A549 (cell line): Measurements from ENCODE around the gene POLR2F. TPM values are rescaled to one million over a fixed set of nuclear protein-coding genes. Genes with fewer than 3 reads are reported as not detected.

Source experiments
- ATAC-seq, 2 experiments: fragments of 200-7000 bp in 1 of 2; fragments of >200 bp in 1 of 2; cut with Nextera tagmentation in 1 of 2; cut with Tn5 transposase in 1 of 2; 3 replicates each; pipeline versions ENCODE4 v1.8.0 to v1.9.1; 2018 to 2020; ENCODE audit warnings: mild to moderate bottlenecking in 1 of 2, moderate library complexity in 1 of 2
- CTCF ChIA-PET: fragments of 300-600 bp; sonication (Branson Sonifier 250); formaldehyde crosslinking; extraction: SDS; loops from one replicate; lab custom pipeline; 2021; ENCODE audit warnings: antibody characterized with exemption, inconsistent platforms; lab: Yijun Ruan, JAX
- POLR2A ChIA-PET: fragments of 350-600 bp; formaldehyde crosslinking; extraction: SDS; loops from one replicate; lab custom pipeline; 2021; ENCODE audit warnings: antibody characterized with exemption, inconsistent platforms; lab: Yijun Ruan, JAX
- DNase-seq, 2 experiments: peaks; one replicate each; pipeline versions ENCODE4 v3.0.0 to v3.0.0-alpha.2; 2011 to 2016; ENCODE audit warnings: low read depth in 1 of 2, low spot score in 1 of 2
- FAIRE-seq: peaks from 2 replicates; lab custom pipeline; 2011; peaks lifted over from hg19 to GRCh38; lab: Jason Lieb, UNC
- H3K27ac ChIP-seq, 2 experiments: fragments of >200 bp; sonication (Bioruptor Twin); formaldehyde crosslinking; 3 replicates each; pipeline ENCODE4 v1.5.1; 2016 to 2017
- H3K4me1 ChIP-seq: fragments of >200 bp; sonication (Bioruptor Twin); formaldehyde crosslinking; 3 replicates; pipeline ENCODE4 v1.6.1; 2016
- H3K4me2 ChIP-seq: fragments of >200 bp; sonication (Bioruptor Twin); formaldehyde crosslinking; 3 replicates; pipeline ENCODE4 v1.6.1; 2016
- H3K4me3 ChIP-seq: fragments of >200 bp; sonication (Bioruptor Twin); formaldehyde crosslinking; 3 replicates; pipeline ENCODE4 v1.5.1; 2016
- H3K9me3 ChIP-seq: fragments of >200 bp; sonication (Bioruptor Twin); formaldehyde crosslinking; 3 replicates; pipeline ENCODE4 v1.6.1; 2016
- BHLHE40 ChIP-seq: IDR thresholded peaks from 2 replicates; pipeline ENCODE4 v1.6.1; 2012; ENCODE audit warnings: low read depth, low read length, inconsistent platforms
- CBX8 ChIP-seq: fragments of 200-600 bp; sonication (generic); IDR thresholded peaks from 2 replicates; pipeline ENCODE4 v1.6.1; 2016
- CEBPB ChIP-seq, 2 experiments: fragments of >200 bp in 1 of 2; sonication (Bioruptor Twin) in 1 of 2; formaldehyde crosslinking in 1 of 2; IDR thresholded peaks; 2 replicates each; pipeline ENCODE4 v1.6.1; 2012 to 2016
- CHD2 ChIP-seq: fragments of 150-350 bp; IDR thresholded peaks from 2 replicates; pipeline ENCODE4 v1.6.1; 2014; ENCODE audit warnings: low read length; ENCODE audit not compliant: partially characterized antibody
- EHF ChIP-seq: fragments of 250-450 bp; sonication (Bioruptor Pico); IDR thresholded peaks from 2 replicates; pipeline ENCODE4 v1.5.0; 2020; ENCODE audit warnings: mild to moderate bottlenecking
- EP300 ChIP-seq, 2 experiments: fragments of >200 bp; sonication (Bioruptor Twin); formaldehyde crosslinking; IDR thresholded peaks; 2 replicates in 1 of 2; 3 replicates in 1 of 2; pipeline ENCODE4 v1.6.1; 2016 to 2017
- ESRRA ChIP-seq: fragments of 150-350 bp; IDR thresholded peaks from 2 replicates; pipeline ENCODE4 v1.6.1; 2014; ENCODE audit warnings: mild to moderate bottlenecking, low read length, borderline replicate concordance
- FOXS1 ChIP-seq: fragments of 250-450 bp; sonication (Bioruptor Pico); IDR thresholded peaks from 2 replicates; pipeline ENCODE4 v1.5.0; 2020; ENCODE audit warnings: mild to moderate bottlenecking, moderate library complexity
- GATA3 ChIP-seq: IDR thresholded peaks from 2 replicates; pipeline ENCODE4 v1.6.1; 2012; ENCODE audit warnings: borderline replicate concordance
- HDAC2 ChIP-seq: fragments of 200-600 bp; sonication (generic); IDR thresholded peaks from 2 replicates; pipeline ENCODE4 v1.6.1; 2016
- HOXA7 ChIP-seq: fragments of 250-450 bp; sonication (Bioruptor Pico); IDR thresholded peaks from 2 replicates; pipeline ENCODE4 v1.5.0; 2020; ENCODE audit warnings: mild to moderate bottlenecking, moderate library complexity
- HOXB13 ChIP-seq: fragments of 250-450 bp; sonication (Bioruptor Pico); IDR thresholded peaks from 2 replicates; pipeline ENCODE4 v1.5.0; 2020; ENCODE audit warnings: low read depth, mild to moderate bottlenecking, moderate library complexity
- HOXB5 ChIP-seq: fragments of 250-450 bp; sonication (Bioruptor Pico); IDR thresholded peaks from 2 replicates; pipeline ENCODE4 v1.5.0; 2020; ENCODE audit warnings: mild to moderate bottlenecking, moderate library complexity
- JUNB ChIP-seq: fragments of >200 bp; sonication (Bioruptor Twin); formaldehyde crosslinking; IDR thresholded peaks from 2 replicates; pipeline ENCODE4 v1.6.1; 2016
- MAFK ChIP-seq: fragments of 450-650 bp; IDR thresholded peaks from 2 replicates; pipeline ENCODE4 v1.6.1; 2014; ENCODE audit not compliant: partially characterized antibody
- MAZ ChIP-seq: fragments of 150-350 bp; IDR thresholded peaks from 2 replicates; pipeline ENCODE4 v1.6.1; 2014; ENCODE audit warnings: antibody characterized with exemption, low read depth, low read length, borderline replicate concordance
- MYC ChIP-seq: IDR thresholded peaks from 2 replicates; pipeline ENCODE4 v1.6.1; 2012; ENCODE audit warnings: mild to moderate bottlenecking, inconsistent platforms, low read length, improper control_type of control experiment, borderline replicate concordance
- NFE2L2 ChIP-seq: fragments of 150-350 bp; conservative IDR thresholded peaks from 2 replicates; pipeline ENCODE4 v1.6.1; 2014; ENCODE audit warnings: low read length
- POLR2A ChIP-seq: IDR thresholded peaks from 2 replicates; pipeline ENCODE4 v1.6.1; 2012; ENCODE audit warnings: mild to moderate bottlenecking, low read length
- POLR2AphosphoS2 ChIP-seq: conservative IDR thresholded peaks from 2 replicates; pipeline ENCODE4 v1.6.1; 2012; ENCODE audit warnings: low read length, improper control_type of control experiment, inconsistent platforms
- RAD21 ChIP-seq, 2 experiments: fragments of >200 bp in 1 of 2; sonication (Bioruptor Twin) in 1 of 2; formaldehyde crosslinking in 1 of 2; IDR thresholded peaks in 1 of 2; conservative IDR thresholded peaks in 1 of 2; 2 replicates in 1 of 2; 3 replicates in 1 of 2; pipeline ENCODE4 v1.6.1; 2012 to 2018; ENCODE audit warnings: inconsistent platforms in 1 of 2
- RFX5 ChIP-seq: fragments of 450-650 bp; IDR thresholded peaks from 2 replicates; pipeline ENCODE4 v1.7.1; 2014; ENCODE audit warnings: antibody characterized with exemption, mild to moderate bottlenecking, moderate library complexity
- TFCP2L1 ChIP-seq: fragments of 250-450 bp; sonication (Bioruptor Pico); IDR thresholded peaks from 2 replicates; pipeline ENCODE4 v1.5.0; 2021; ENCODE audit warnings: mild to moderate bottlenecking
- TP53 ChIP-seq: fragments of 250-450 bp; sonication (Bioruptor Pico); IDR thresholded peaks from 2 replicates; pipeline ENCODE4 v1.5.0; 2021; ENCODE audit warnings: mild to moderate bottlenecking, moderate library complexity
- ZC3H11A ChIP-seq: fragments of 450-650 bp; IDR thresholded peaks from 2 replicates; pipeline ENCODE4 v1.6.1; 2014; ENCODE audit warnings: antibody characterized with exemption, mild to moderate bottlenecking
- ZFP36 ChIP-seq: fragments of 450-650 bp; IDR thresholded peaks from 2 replicates; pipeline ENCODE4 v1.6.1; 2014; ENCODE audit warnings: borderline replicate concordance; ENCODE audit not compliant: partially characterized antibody
- WGBS: methylation state at CpG from one replicate; pipeline ENCODE4 v1.1.6; 2017; ENCODE audit errors: missing lambda C conversion rate; 5-methylcytosine and 5-hydroxymethylcytosine counted together
- polyA plus RNA-seq, 4 experiments: library from polyadenylated mRNA; depleted of rRNA in 3 of 4; stranded (reverse); fragments of >200 nt; fragmentation: RNase III in 1 of 4; extraction: RNeasy Plus Mini Kit Qiagen cat#74134 plus additional on column Dnase treatment in 1 of 4; gene quantifications; 2 replicates in 3 of 4; 3 replicates in 1 of 4; pipeline ENCODE4 v1.2.3, GENCODE V29; 2011 to 2017
- TF ChIP-seq, protein P1 (sequence below): fragments of 450-650 bp; IDR thresholded peaks from 2 replicates; pipeline ENCODE4 v1.6.1; 2014; ENCODE audit warnings: antibody characterized with exemption
- TF ChIP-seq, protein P2 (sequence below): IDR thresholded peaks from 2 replicates; pipeline ENCODE4 v1.6.1; 2012; ENCODE audit warnings: low read depth, borderline replicate concordance
- TF ChIP-seq, protein P3 (sequence below): IDR thresholded peaks from 2 replicates; pipeline ENCODE4 v1.6.1; 2012
- TF ChIP-seq, protein P4 (sequence below): fragments of >200 bp; sonication (Bioruptor Twin); formaldehyde crosslinking; IDR thresholded peaks from 3 replicates; pipeline ENCODE4 v1.6.1; 2016
- TF ChIP-seq, protein P5 (sequence below): fragments of >200 bp; sonication (Bioruptor Twin); formaldehyde crosslinking; IDR thresholded peaks from 2 replicates; pipeline ENCODE4 v1.6.1; 2016

POLR2F gene
- polyA plus RNA-seq, 2 of the 4 experiments (the other 2 are of a cell fraction): 90.0 to 183 TPM

DNA sequence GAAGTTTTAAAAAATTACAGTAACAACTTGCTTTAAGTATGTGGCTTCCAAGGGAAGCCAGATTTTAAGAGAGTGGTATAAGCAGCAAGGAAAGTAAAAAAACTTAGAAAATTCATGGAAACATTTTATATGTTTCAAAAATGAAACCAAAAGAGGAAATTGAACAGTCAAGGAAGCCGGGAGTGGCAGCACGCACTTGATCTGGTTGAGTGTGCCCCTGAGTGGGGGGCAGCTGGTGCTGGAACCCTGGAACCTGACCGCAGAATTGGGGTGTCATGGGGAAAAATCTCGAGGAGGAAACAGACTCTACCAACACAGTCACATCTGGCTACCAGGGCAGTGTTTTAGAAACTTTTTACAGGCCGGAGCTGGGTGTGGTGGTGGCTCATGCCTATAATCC, 33.4 kb upstream of the POLR2F start:
- H3K4me3 ChIP-seq: no peak overlapping the region
- H3K4me1 ChIP-seq: no peaks in the 10 kb centered on the region
- ATAC-seq (no peak), DNase-seq (no peak), FAIRE-seq (no peak)
- TF ChIP-seq ZC3H11A: no peak
- no peak for TF ChIP-seq RAD21 (conservative IDR thresholded peaks at IDR 0.05 in 1 of 2, IDR thresholded peaks at IDR 0.05 in 1 of 2)
- no peak for TF ChIP-seq GATA3
- TF ChIP-seq, protein P1, sequence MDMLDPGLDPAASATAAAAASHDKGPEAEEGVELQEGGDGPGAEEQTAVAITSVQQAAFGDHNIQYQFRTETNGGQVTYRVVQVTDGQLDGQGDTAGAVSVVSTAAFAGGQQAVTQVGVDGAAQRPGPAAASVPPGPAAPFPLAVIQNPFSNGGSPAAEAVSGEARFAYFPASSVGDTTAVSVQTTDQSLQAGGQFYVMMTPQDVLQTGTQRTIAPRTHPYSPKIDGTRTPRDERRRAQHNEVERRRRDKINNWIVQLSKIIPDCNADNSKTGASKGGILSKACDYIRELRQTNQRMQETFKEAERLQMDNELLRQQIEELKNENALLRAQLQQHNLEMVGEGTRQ: no peak
- TF ChIP-seq POLR2A: no peak
- no peak for TF ChIP-seq NFE2L2
- no peak for TF ChIP-seq MYC
- TF ChIP-seq FOXS1 (CRISPR knock-in tag): no peak
- TF ChIP-seq MAFK: no peak
- no peak for TF ChIP-seq HOXA7 (CRISPR knock-in tag)
- no peak for TF ChIP-seq HOXB13 (CRISPR knock-in tag)
- TF ChIP-seq RFX5: no peak
- TF ChIP-seq, protein P2, sequence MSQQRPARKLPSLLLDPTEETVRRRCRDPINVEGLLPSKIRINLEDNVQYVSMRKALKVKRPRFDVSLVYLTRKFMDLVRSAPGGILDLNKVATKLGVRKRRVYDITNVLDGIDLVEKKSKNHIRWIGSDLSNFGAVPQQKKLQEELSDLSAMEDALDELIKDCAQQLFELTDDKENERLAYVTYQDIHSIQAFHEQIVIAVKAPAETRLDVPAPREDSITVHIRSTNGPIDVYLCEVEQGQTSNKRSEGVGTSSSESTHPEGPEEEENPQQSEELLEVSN: no peak
- no peak for TF ChIP-seq HDAC2
- H3K9me3 ChIP-seq: no peaks in the 10 kb centered on the region
- WGBS: 71% methylated on average over 4 of the region's 5 CpGs
- no peak overlapping the region for H3K27ac ChIP-seq
- H3K4me2 ChIP-seq: no peak overlapping the region
- ChIA-PET CTCF (interaction anchor here (0.6 to 0.9 kb wide), 3 partner anchors 13 to 77 kb away, joined by 3 to 5 read pairs (median 3); no protein-coding TSS in a partner anchor), POLR2A (no interaction called here)

DNA sequence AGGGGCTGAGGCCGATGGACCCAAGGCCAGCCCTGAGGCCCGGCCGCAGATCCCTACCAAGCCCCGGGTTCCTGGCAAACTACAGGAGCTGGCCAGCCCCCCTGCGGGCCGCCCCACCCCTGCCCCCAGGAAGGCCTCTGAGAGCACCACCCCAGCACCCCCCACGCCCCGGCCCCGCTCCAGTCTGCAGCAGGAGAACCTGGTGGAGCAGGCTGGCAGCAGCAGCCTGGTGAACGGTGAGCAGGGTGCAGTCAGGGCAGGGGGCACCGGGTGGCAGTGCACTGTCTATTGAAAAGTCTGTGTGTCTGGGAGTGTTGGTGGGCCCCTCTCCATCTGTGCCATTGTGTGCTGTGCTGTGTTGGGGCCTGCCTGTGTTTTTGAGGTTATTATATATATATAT, 31.3 kb upstream of the POLR2F start:
- Histone ChIP-seq H3K4me3 (no peak overlapping the region), H3K4me1 (no peaks in the 10 kb centered on the region), H3K9me3 (no peaks in the 10 kb centered on the region), H3K4me2 (no peak overlapping the region), H3K27ac (no peak overlapping the region)
- ChIA-PET POLR2A (no interaction called here), CTCF (interaction anchor here (0.6 kb wide), 1 partner anchor 122 kb away, joined by 3 read pairs; no protein-coding TSS in a partner anchor)
- no peak for DNase-seq
- peak; percentile 60 to 64; a peak in 5 of 6 replicates for ATAC-seq
- WGBS: 86% methylated on average over 5 of the region's 11 CpGs
- TF ChIP-seq, protein P2: no peak
- TF ChIP-seq TP53 (CRISPR knock-in tag) (no peak), POLR2AphosphoS2 (no peak), EP300 (IDR thresholded peaks at IDR 0.05) (no peak), ZFP36 (no peak), EHF (CRISPR knock-in tag) (no peak), HOXB5 (CRISPR knock-in tag) (no peak), JUNB (no peak), BHLHE40 (no peak), ESRRA (no peak), MYC (no peak), MAZ (no peak), CEBPB (IDR thresholded peaks at IDR 0.05) (no peak), TFCP2L1 (no peak), CBX8 (no peak), CHD2 (no peak)
- TF ChIP-seq, protein P1: no peak
- TF ChIP-seq, protein P3, sequence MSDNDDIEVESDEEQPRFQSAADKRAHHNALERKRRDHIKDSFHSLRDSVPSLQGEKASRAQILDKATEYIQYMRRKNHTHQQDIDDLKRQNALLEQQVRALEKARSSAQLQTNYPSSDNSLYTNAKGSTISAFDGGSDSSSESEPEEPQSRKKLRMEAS: no peak
- TF ChIP-seq, protein P4, sequence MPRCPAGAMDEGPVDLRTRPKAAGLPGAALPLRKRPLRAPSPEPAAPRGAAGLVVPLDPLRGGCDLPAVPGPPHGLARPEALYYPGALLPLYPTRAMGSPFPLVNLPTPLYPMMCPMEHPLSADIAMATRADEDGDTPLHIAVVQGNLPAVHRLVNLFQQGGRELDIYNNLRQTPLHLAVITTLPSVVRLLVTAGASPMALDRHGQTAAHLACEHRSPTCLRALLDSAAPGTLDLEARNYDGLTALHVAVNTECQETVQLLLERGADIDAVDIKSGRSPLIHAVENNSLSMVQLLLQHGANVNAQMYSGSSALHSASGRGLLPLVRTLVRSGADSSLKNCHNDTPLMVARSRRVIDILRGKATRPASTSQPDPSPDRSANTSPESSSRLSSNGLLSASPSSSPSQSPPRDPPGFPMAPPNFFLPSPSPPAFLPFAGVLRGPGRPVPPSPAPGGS: no peak
- TF ChIP-seq, protein P5, sequence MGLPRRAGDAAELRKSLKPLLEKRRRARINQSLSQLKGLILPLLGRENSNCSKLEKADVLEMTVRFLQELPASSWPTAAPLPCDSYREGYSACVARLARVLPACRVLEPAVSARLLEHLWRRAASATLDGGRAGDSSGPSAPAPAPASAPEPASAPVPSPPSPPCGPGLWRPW: no peak
- FAIRE-seq: no peak
